OCI-M1 (cell line): ENCODE data around the gene ROBO1.
A peak's percentile ranks its signal among the peaks of the same experiment; 100 is the strongest.

ENCODE experiments used
- DNase-seq: peaks from one replicate; lab custom pipeline; 2025; lab: John Stamatoyannopoulos, UW

Gene ROBO1

GRCh38 chr3:79461129-79461792 is 306.5 kb downstream of the ROBO1 start:
- no peak for DNase-seq

GRCh38 chr3:79453600-79453999 is 314.2 kb downstream of the ROBO1 start:
- no peak for DNase-seq

- no peak for DNase-seq
These were observed 331.4 kb downstream of the ROBO1 start for GRCh38 chr3:79436387-79436786.

- DNase-seq: no peak
These were observed 340.7 kb downstream of the ROBO1 start for GRCh38 chr3:79427081-79427480.

- DNase-seq: no peak
These were observed 343.0 kb downstream of the ROBO1 start for GRCh38 chr3:79424811-79425210.

GRCh38 chr3:79423417-79423816 is 344.4 kb downstream of the ROBO1 start:
- DNase-seq: no peak

GRCh38 chr3:79421273-79421672 is 346.5 kb downstream of the ROBO1 start:
- no peak for DNase-seq

GRCh38 chr3:79418855-79419621 is 348.8 kb downstream of the ROBO1 start:
- DNase-seq: peak; percentile 4

- no peak for DNase-seq
These were observed 352.4 kb downstream of the ROBO1 start for GRCh38 chr3:79415356-79415755.

- DNase-seq: peak; percentile 24
These were observed 353.0 kb downstream of the ROBO1 start for GRCh38 chr3:79414806-79415205.

GRCh38 chr3:79414035-79414434 is 353.8 kb downstream of the ROBO1 start:
- peak; percentile 36 for DNase-seq

GRCh38 chr3:79412537-79412936 is 355.3 kb downstream of the ROBO1 start:
- DNase-seq: no peak

- DNase-seq: no peak
These were observed 357.2 kb downstream of the ROBO1 start for GRCh38 chr3:79410617-79411016.

- no peak for DNase-seq
These were observed 357.7 kb downstream of the ROBO1 start for GRCh38 chr3:79410136-79410535.

GRCh38 chr3:79406175-79406574 is 361.6 kb downstream of the ROBO1 start:
- DNase-seq: peak; percentile 7

GRCh38 chr3:79405183-79405582 is 362.6 kb downstream of the ROBO1 start:
- peak; percentile 4 for DNase-seq

GRCh38 chr3:79396595-79396994 is 371.2 kb downstream of the ROBO1 start:
- DNase-seq: no peak

- no peak for DNase-seq
These were observed 375.3 kb downstream of the ROBO1 start for GRCh38 chr3:79392479-79392878.

GRCh38 chr3:79390352-79390751 is 377.4 kb downstream of the ROBO1 start:
- DNase-seq: no peak

- DNase-seq: peak; percentile 13
These were observed 382.6 kb downstream of the ROBO1 start for GRCh38 chr3:79385211-79385610.

- DNase-seq: peak; percentile 60
These were observed 384.3 kb downstream of the ROBO1 start for GRCh38 chr3:79383402-79384012.

GRCh38 chr3:79380581-79380980 is 387.2 kb downstream of the ROBO1 start:
- DNase-seq: no peak

GRCh38 chr3:79378064-79378463 is 389.7 kb downstream of the ROBO1 start:
- DNase-seq: no peak
